Keratinocyte (primary cell): Measurements from ENCODE around the gene BNC1. TPM values are rescaled to one million over a fixed set of nuclear protein-coding genes. Genes with fewer than 3 reads are reported as not detected.

Experiments
- DNase-seq: peaks from one replicate; pipeline ENCODE4 v3.0.0-alpha.2; 2011; ENCODE audit warnings: low read depth, missing footprints, low spot score
- FAIRE-seq: peaks from 2 replicates; lab custom pipeline; 2011; peaks lifted over from hg19 to GRCh38; lab: Jason Lieb, UNC
- H2AFZ ChIP-seq: 2 replicates; pipeline ENCODE4 v1.6.0; 2012; ENCODE audit warnings: low read length, control low read depth, inconsistent platforms; ENCODE audit not compliant: control insufficient read depth
- H3K27ac ChIP-seq: 2 replicates; pipeline ENCODE4 v1.5.1; 2011; ENCODE audit warnings: low read length; ENCODE audit not compliant: control insufficient read depth, insufficient read depth
- H3K27me3 ChIP-seq: 3 replicates; pipeline ENCODE4 v1.6.0; 2011; ENCODE audit warnings: low read length; ENCODE audit not compliant: control insufficient read depth, insufficient read depth; ENCODE audit errors: extremely low read depth
- H3K36me3 ChIP-seq, 2 experiments: 2 replicates in 1 of 2; 3 replicates in 1 of 2; pipeline ENCODE4 v1.5.1; 2011; ENCODE audit warnings: low read length in 2 of 2, mild to moderate bottlenecking in 1 of 2; ENCODE audit not compliant: control insufficient read depth in 2 of 2, insufficient read depth in 2 of 2; ENCODE audit errors: extremely low read depth in 1 of 2
- H3K4me1 ChIP-seq: 3 replicates; pipeline ENCODE4 v1.5.1; 2011; ENCODE audit warnings: low read length; ENCODE audit not compliant: control insufficient read depth, insufficient read depth; ENCODE audit errors: extremely low read depth
- H3K4me2 ChIP-seq: 3 replicates; pipeline ENCODE4 v1.6.0; 2011; ENCODE audit warnings: low read depth, low read length; ENCODE audit not compliant: control insufficient read depth, insufficient read depth; ENCODE audit errors: extremely low read depth
- H3K4me3 ChIP-seq, 3 experiments: fragments of 200-600 bp in 1 of 3; sonication (generic) in 1 of 3; 2 replicates in 2 of 3; 3 replicates in 1 of 3; pipeline ENCODE4 v1.5.1; 2011 to 2016; ENCODE audit warnings: low read length in 3 of 3, mild to moderate bottlenecking in 3 of 3, control low read depth in 2 of 3, inconsistent platforms in 1 of 3, low read depth in 1 of 3, mixed read lengths in 1 of 3, mixed run types in 1 of 3, moderate library complexity in 1 of 3; ENCODE audit not compliant: control insufficient read depth in 2 of 3, insufficient read depth in 2 of 3; ENCODE audit errors: extremely low read depth in 1 of 3
- H3K79me2 ChIP-seq: 2 replicates; pipeline ENCODE4 v1.6.0; 2012; ENCODE audit warnings: low read length; ENCODE audit not compliant: control insufficient read depth, insufficient read depth
- H3K9ac ChIP-seq: 3 replicates; pipeline ENCODE4 v1.6.0; 2011; ENCODE audit warnings: low read length; ENCODE audit not compliant: control insufficient read depth, insufficient read depth; ENCODE audit errors: extremely low read depth
- H3K9me1 ChIP-seq: 3 replicates; pipeline ENCODE4 v1.6.0; 2011; ENCODE audit warnings: low read length; ENCODE audit not compliant: control insufficient read depth, insufficient read depth; ENCODE audit errors: extremely low read depth
- H3K9me3 ChIP-seq: 2 replicates; pipeline ENCODE4 v1.5.1; 2012; ENCODE audit warnings: low read depth, low read length; ENCODE audit not compliant: control insufficient read depth
- H4K20me1 ChIP-seq: 3 replicates; pipeline ENCODE4 v1.6.0; 2011; ENCODE audit warnings: low read length; ENCODE audit not compliant: control insufficient read depth, insufficient read depth; ENCODE audit errors: extremely low read depth
- CTCF ChIP-seq, 3 experiments: IDR thresholded peaks in 1 of 3; conservative IDR thresholded peaks in 1 of 3; optimal IDR thresholded peaks in 1 of 3; 2 replicates in 2 of 3; 3 replicates in 1 of 3; pipeline versions ENCODE3 to v1.5.1; 2011; ENCODE audit warnings: low read length in 3 of 3, mild to moderate bottlenecking in 3 of 3, moderate library complexity in 2 of 3, control low read depth in 1 of 3, inconsistent platforms in 1 of 3; ENCODE audit not compliant: insufficient read depth in 2 of 3; ENCODE audit errors: extremely low read depth in 1 of 3
- EZH2 ChIP-seq: IDR thresholded peaks from one replicate; pipeline ENCODE4 v1.6.1; 2012; ENCODE audit warnings: inconsistent platforms, mild to moderate bottlenecking, low read length, moderate library complexity
- dilution Hi-C: fragments of 300-500 bp; cut with MboI; formaldehyde crosslinking; loops from one replicate; pipeline ENCODE4 v1.7.0; 2020; ENCODE audit warnings: low sequenced_read_pairs; ENCODE audit not compliant: extremely low pct_ligation_motif_present
- polyA plus RNA-seq, 5 experiments: library from polyadenylated mRNA; depleted of rRNA in 3 of 5; stranded (reverse) in 3 of 5; stranded (forward) in 1 of 5; unstranded in 1 of 5; fragments of >200 nt; gene quantifications; 1 replicate in 1 of 5; 2 replicates in 3 of 5; 3 replicates in 1 of 5; pipeline versions ENCODE4 v1.2.1 to v1.2.3, GENCODE V29; 2011 to 2012; ENCODE audit warnings: missing spikeins in 2 of 5, low read depth in 1 of 5, low replicate concordance in 1 of 5

Gene BNC1
- polyA plus RNA-seq, 1 donor (not counting 4 experiments of a cell fraction or from before 2014, with no cell fraction given): 137 TPM

GRCh38 chr15:83288381-83288801 lies 3.9 kb upstream of the BNC1 start:
- Histone ChIP-seq H2AFZ (no peak overlapping the region), H3K36me3 (peaks cover 0 to 4% of the 10 kb centered on the region in 2 experiments), H3K4me2 (peak overlapping the region; percentile 95), H3K79me2 (peaks cover 13% of the 10 kb centered on the region), H3K4me1 (peaks cover 67% of the 10 kb centered on the region), H3K9me3 (no peaks in the 10 kb centered on the region), H3K27ac (peak overlapping the region; percentile 98), H4K20me1 (no peaks in the 10 kb centered on the region), H3K27me3 (no peaks in the 10 kb centered on the region), H3K4me3 (peak overlapping the region in 2 of 3 experiments; percentile 62 to 70), H3K9me1 (no peaks in the 10 kb centered on the region), H3K9ac (peak overlapping the region; percentile 94)
- TF ChIP-seq EZH2 (no peak), CTCF (optimal IDR thresholded peaks at IDR 0.05 in 1 of 3, IDR thresholded peaks at IDR 0.05 in 1 of 3, conservative IDR thresholded peaks at IDR 0.05 in 1 of 3; ENCODE audit: extremely low read depth in 1 of 3, insufficient read depth in 2 of 3, low read length in 3 of 3) (peak in 1 of 3 experiments; percentile 2)
- DNase-seq: peak; percentile 91
- dilution Hi-C loops: no loop called here
- FAIRE-seq: peak; percentile 87

GRCh38 chr15:83287541-83288027 lies 3.1 kb upstream of the BNC1 start:
- Histone ChIP-seq H3K79me2 (peaks cover 21% of the 10 kb centered on the region), H3K9ac (peak overlapping the region; percentile 94), H3K4me3 (peak overlapping the region in 2 of 3 experiments; percentile 62 to 70)

More at GRCh38 chr15:83287541-83288027, 3.1 kb upstream of the BNC1 start:
- H2AFZ ChIP-seq: no peak overlapping the region
- H3K4me2 ChIP-seq: peak overlapping the region; percentile 95
- peak; percentile 96 for DNase-seq
- dilution Hi-C loops: no loop called here
- H3K27ac ChIP-seq: peak overlapping the region; percentile 98
- TF ChIP-seq CTCF (optimal IDR thresholded peaks at IDR 0.05 in 1 of 3, IDR thresholded peaks at IDR 0.05 in 1 of 3, conservative IDR thresholded peaks at IDR 0.05 in 1 of 3; ENCODE audit: extremely low read depth in 1 of 3, insufficient read depth in 2 of 3, low read length in 3 of 3) (no peak), EZH2 (no peak)
- H3K36me3 ChIP-seq: peaks cover 0 to 10% of the 10 kb centered on the region in 2 experiments
- no peaks in the 10 kb centered on the region for H3K27me3 ChIP-seq
- no peaks in the 10 kb centered on the region for H3K9me1 ChIP-seq
- peak; percentile 84 for FAIRE-seq
- peaks cover 59% of the 10 kb centered on the region for H3K4me1 ChIP-seq
- no peaks in the 10 kb centered on the region for H3K9me3 ChIP-seq
- H4K20me1 ChIP-seq: no peaks in the 10 kb centered on the region
